Measurements from ENCODE around the gene MED20. TPM values are rescaled to one million over a fixed set of nuclear protein-coding genes. Genes with fewer than 3 reads are reported as not detected.

MED20 gene
- total and polyA plus RNA-seq, 2 of the 8 experiments (the other 6 are each of a cell fraction or from before 2014, with no cell fraction given), result 38.7 to 51.8 TPM

DNA sequence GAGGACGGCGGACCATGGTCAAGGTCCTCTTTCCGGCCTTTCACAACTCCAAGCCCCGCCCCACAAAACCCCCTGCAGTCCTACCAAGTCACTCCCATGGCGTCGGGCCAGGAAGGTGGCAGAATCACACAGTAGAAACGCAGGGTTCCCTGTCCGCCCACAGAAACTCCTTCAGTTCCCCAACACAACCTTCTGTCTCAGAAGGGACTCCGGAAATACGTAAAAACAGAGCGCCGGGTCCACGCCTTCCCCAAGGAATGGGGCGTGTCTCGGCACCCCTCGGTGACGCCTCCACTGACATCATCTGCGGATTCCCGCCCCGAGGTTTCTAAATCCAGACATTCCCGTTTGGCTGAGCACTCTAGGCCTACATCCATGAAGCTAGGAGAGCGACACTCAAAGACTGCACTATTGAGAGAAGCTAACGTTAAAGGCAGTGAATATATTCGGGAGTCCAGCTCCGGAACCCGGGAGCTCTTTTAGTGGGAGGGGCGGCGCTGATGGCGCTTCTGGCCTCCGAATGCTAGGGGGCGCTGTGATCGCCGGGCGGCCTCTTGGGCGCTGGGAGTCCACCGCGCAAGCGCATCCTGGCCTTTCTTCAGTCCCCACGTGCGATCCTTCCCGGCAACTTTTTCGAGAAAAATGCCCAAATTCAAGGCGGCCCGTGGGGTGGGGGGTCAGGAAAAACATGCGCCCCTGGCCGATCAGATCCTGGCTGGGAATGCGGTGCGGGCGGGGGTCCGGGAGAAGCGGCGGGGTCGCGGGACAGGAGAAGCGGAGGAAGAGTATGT lies at the start of gene MED20, which contains the start of gene BYSL (continued):
- peak in 1 of 2 experiments; percentile 84; a peak in 2 of 4 replicates for TF ChIP-seq SIN3A (conservative IDR thresholded peaks at IDR 0.05 in 1 of 2, IDR thresholded peaks at IDR 0.05 in 1 of 2; ENCODE audit: low read depth in 1 of 2, low read length in 2 of 2)
- no peak for TF ChIP-seq RFX5 (IDR thresholded peaks at IDR 0.05; ENCODE audit: borderline replicate concordance, low read depth, low read length)
- TF ChIP-seq BRCA1 (IDR thresholded peaks at IDR 0.05; ENCODE audit: low read depth, low read length), result no peak
